ENCODE data around the gene RAVER1.

DNA sequence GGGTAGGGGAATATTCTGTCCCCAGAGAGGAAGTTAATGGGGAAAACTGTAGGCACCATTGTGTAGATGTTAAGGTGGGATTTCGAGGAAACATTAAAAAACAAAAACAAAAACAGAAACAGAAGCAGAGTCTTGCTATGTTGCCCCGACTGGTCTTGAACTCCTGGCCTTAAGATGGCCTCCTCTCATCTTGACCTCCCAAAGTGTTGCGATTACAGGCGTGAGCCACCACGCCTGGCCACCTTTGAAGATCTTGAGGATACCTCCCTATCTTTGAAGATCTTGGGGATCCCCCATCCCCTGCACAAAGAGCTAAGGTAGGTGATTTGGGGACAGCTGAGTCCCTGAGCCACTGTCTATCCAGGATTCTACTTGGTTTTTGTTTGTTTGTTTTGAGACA is 6.6 kb upstream of the RAVER1 start:
- TF ChIP-seq, protein P1, sequence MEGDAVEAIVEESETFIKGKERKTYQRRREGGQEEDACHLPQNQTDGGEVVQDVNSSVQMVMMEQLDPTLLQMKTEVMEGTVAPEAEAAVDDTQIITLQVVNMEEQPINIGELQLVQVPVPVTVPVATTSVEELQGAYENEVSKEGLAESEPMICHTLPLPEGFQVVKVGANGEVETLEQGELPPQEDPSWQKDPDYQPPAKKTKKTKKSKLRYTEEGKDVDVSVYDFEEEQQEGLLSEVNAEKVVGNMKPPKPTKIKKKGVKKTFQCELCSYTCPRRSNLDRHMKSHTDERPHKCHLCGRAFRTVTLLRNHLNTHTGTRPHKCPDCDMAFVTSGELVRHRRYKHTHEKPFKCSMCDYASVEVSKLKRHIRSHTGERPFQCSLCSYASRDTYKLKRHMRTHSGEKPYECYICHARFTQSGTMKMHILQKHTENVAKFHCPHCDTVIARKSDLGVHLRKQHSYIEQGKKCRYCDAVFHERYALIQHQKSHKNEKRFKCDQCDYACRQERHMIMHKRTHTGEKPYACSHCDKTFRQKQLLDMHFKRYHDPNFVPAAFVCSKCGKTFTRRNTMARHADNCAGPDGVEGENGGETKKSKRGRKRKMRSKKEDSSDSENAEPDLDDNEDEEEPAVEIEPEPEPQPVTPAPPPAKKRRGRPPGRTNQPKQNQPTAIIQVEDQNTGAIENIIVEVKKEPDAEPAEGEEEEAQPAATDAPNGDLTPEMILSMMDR (IDR thresholded peaks at IDR 0.05 in 4 of 5, conservative IDR thresholded peaks at IDR 0.05 in 1 of 5): no peak
- TF ChIP-seq POLR2A (IDR thresholded peaks at IDR 0.05): no peak

Data from gastrocnemius medialis (tissue), 4 donors.